Central memory CD8-positive, alpha-beta T cell (primary cell): ENCODE results near the gene RECQL5.

Source experiments
- ATAC-seq: fragments of 150-1000 bp; cut with Tn5 transposase; replicated peaks from 2 replicates; pipeline ENCODE4 v1.10.0; 2022; ENCODE audit warnings: mild to moderate bottlenecking, moderate FRiP score, moderate number of reproducible peaks; ENCODE audit not compliant: poor library complexity, severe bottlenecking; ENCODE audit errors: extremely low read depth
- DNase-seq, 2 donors: peaks; one replicate each; pipeline ENCODE4 v3.0.0; 2021; ENCODE audit warnings: low spot score in 2 of 2
- H3K27ac Mint-ChIP-seq: one replicate; pipeline ENCODE4 v1.8.0; 2022; ENCODE audit warnings: low read depth, mild to moderate bottlenecking, moderate library complexity, mixed read lengths
- H3K27me3 Mint-ChIP-seq: one replicate; pipeline ENCODE4 v1.8.0; 2022; ENCODE audit warnings: mixed read lengths
- H3K36me3 Mint-ChIP-seq: one replicate; pipeline ENCODE4 v1.8.0; 2022; ENCODE audit warnings: mild to moderate bottlenecking, moderate library complexity, mixed read lengths; ENCODE audit not compliant: insufficient read depth
- H3K4me1 Mint-ChIP-seq: one replicate; pipeline ENCODE4 v1.8.0; 2022; ENCODE audit warnings: mixed read lengths
- H3K4me3 Mint-ChIP-seq: one replicate; pipeline ENCODE4 v1.8.0; 2022; ENCODE audit warnings: mild to moderate bottlenecking, moderate library complexity, mixed read lengths
- H3K9me3 Mint-ChIP-seq: one replicate; pipeline ENCODE4 v1.8.0; 2022; ENCODE audit warnings: mixed read lengths

RECQL5 gene

GRCh38 chr17:75634376-75634740, 32.6 kb downstream of the RECQL5 start:
- peak overlapping the region; percentile 62 for H3K27ac Mint-ChIP-seq
- DNase-seq = no peak
- no peaks in the 10 kb centered on the region for H3K27me3 Mint-ChIP-seq
- no peaks in the 10 kb centered on the region for H3K36me3 Mint-ChIP-seq
- H3K9me3 Mint-ChIP-seq = no peaks in the 10 kb centered on the region
- peaks cover 6% of the 10 kb centered on the region for H3K4me1 Mint-ChIP-seq
- no peak overlapping the region for H3K4me3 Mint-ChIP-seq
- no peak for ATAC-seq

DNA sequence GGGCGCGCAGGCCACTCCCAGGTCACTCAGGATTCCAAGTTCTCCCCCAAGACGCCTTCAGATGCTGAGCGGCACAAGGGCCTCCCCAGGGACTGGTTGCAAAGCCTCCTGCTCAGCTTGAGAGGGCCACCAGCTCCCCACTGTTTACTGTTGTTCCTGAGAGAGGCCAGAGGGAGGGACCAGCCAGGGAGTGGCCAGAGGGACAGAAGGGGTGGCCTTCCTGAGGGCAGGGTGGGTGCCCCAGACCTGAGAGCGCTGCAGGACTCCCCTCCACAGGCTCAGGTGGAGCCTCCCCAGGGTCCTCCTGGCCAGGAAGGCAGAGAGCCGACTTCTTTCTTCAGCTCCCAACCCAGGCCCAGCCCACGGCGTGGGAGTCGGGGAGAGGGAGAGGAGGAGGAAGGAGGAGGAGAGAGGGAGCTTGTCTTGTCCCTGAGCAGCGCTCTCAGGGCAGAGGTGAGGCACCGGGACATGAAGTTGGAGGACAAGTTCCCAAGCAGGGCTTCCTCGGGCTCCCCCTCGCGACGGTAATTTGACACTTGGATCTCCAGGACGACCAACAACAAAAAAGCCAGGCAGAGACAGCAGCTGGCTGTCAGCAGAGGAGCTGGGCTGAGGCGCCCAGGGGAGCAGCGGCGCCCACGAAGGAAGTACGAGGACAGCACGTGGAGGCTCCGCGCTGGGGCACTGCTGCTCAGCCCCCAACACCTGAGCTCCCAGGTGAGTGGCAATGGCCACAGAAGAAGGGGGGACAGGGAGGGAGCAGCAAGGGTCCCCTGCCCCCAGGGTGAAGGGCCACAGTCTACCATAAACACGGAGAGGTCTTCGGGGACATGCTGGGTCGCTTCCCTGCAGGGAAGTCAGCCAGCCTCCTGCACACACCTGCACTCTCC, 33.2 kb downstream of the RECQL5 start:
- peak overlapping the region; percentile 62 for H3K27ac Mint-ChIP-seq

DNA sequence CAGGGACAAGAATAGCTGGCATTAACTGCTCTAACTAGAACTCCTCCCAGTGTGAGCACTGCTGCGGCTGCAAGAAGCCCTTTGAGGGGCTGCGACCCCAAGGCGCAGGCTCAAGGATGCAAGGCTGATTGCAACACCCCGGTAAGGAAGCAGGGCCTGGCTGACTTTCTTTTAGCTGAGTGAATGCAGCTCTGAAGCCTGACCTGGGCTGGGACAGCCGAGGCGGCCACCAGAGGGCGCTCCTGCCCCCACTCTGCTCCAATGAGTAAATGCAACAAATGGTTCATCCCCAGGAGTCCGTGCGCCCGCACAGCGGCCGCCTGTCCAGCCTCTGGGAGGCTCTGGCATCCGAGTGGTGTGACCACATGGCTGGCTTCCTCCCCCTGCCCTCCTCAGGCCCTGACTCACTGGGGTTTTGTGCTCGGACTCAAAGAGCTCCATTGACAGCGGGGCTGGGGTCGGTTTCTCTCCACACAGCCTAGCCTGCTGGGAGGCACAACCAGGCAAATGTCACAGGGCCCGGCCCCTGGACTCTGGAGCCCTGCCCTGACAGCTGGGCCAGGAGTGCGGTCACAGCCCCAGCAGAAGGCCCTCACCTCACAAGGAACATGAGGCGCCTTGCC, 34.0 kb downstream of the RECQL5 start, which contains the start of gene SMIM5:
TSS of gene SMIM5 (plus strand) at position 572 of the 623 bp plus-strand sequence. CDS start 6,768 bp downstream, outside the sequence.
- ATAC-seq (peak; percentile 82), DNase-seq (peak; percentile 64 to 78)
- Mint-ChIP-seq H3K27me3 (no peaks in the 10 kb centered on the region), H3K4me3 (no peak within 1 kb of the TSS), H3K9me3 (no peaks in the 10 kb centered on the region), H3K36me3 (no peaks in the 10 kb centered on the region), H3K4me1 (peaks cover 6% of the 10 kb centered on the region), H3K27ac (peak within 1 kb of the TSS; percentile 62)

More for the DNA sequence above, 33.2 kb downstream of the RECQL5 start:
- no peaks in the 10 kb centered on the region for H3K36me3 Mint-ChIP-seq
- no peaks in the 10 kb centered on the region for H3K27me3 Mint-ChIP-seq
- no peak overlapping the region for H3K4me3 Mint-ChIP-seq
- H3K4me1 Mint-ChIP-seq = peaks cover 6% of the 10 kb centered on the region
- H3K9me3 Mint-ChIP-seq = no peaks in the 10 kb centered on the region
- ATAC-seq (peak; percentile 59), DNase-seq (no peak)

DNA sequence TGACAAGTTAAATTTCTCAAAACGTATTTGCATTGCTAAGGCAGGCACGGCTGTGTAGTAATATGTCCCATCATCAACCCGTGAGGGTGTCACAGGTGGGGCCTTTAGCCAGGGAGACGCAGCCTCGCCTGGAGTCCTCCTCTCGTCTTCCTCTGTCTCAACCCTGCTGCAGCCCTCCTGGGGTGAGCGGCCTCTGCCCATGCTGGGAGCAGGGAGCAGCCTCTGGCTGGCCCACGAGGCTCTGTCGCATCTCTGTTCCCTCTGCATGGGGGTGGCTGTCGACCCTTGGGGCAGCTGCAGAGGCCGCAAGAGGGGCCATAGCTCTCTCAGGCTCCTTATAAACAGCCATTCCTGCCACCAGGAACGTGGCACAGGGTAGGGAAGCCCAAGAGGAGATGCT, 34.5 kb downstream of the RECQL5 start:
- DNase-seq = no peak

DNA sequence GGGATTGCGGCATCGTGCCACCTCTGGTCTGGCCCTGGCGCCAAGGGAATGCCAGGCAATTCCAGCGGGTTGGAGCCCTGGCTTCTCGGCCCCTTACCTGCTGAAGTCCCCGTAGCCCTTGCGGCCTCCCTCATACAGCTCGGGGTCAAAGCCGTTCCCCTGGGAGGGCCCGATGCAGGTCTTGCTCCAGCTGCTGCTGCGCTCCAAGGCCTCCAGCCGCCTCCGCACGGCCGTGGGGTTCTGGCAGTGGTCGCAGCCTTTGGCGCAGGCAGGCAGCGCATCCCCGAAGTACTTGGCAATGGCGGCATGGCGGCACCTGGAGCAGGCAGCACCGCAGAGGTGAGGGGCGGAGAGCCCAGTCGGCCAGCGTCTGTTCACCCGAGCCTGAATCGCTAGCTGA, 35.6 kb downstream of the RECQL5 start:
- Mint-ChIP-seq H3K9me3 (no peaks in the 10 kb centered on the region), H3K4me3 (no peak overlapping the region), H3K4me1 (peaks cover 6% of the 10 kb centered on the region), H3K27me3 (no peaks in the 10 kb centered on the region), H3K36me3 (no peaks in the 10 kb centered on the region), H3K27ac (no peak overlapping the region)
- ATAC-seq (no peak), DNase-seq (no peak)

More for the DNA sequence above, 34.5 kb downstream of the RECQL5 start:
- Mint-ChIP-seq H3K4me3 (no peak overlapping the region), H3K27me3 (no peaks in the 10 kb centered on the region), H3K4me1 (peaks cover 6% of the 10 kb centered on the region), H3K36me3 (no peaks in the 10 kb centered on the region), H3K9me3 (no peaks in the 10 kb centered on the region), H3K27ac (no peak overlapping the region)
- ATAC-seq = no peak

DNA sequence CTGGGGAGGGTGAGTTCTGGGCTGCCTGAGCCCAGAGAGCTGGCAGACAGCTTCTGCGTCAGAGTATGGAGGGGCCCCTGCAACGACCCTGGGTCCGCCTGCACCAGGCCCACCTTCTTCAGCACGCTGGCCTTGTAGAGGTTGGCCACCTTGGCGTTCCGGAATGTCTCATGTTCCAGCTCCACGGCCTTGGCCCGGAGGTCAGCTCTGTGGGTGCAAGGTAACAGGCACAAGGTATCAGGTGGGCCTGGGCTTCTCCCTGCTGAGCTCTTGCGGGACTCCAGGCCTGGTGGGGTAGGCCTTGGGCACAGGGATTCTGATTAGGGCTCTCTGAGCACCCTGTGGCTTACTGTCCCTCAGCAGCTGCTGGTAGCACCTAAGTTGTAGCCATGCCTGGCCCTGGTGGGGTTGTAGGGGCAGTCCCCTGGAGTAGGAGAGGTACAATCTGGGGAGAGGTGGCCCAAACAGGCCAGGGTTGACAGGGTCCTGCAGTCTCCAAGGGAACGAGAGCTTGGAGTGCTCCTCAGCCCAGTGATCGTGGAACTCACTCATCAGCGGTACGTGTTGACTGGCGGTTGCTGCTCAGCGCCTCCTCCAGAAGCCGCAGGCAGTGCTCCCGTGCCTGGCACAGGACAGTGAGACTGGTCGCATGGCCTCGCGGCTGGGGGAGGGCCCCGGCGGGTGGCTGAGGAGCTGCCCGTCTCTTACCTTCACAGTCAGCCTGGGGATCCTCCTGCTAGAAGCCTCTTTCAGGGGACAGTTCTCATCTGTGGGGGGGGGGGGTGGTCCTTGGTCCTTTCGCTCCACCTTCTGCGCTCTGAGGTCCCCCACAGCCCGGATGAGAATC, 36.7 kb downstream of the RECQL5 start:
- no peak for ATAC-seq
- no peak overlapping the region for H3K27ac Mint-ChIP-seq
- no peaks in the 10 kb centered on the region for H3K9me3 Mint-ChIP-seq
- DNase-seq = no peak
- H3K4me1 Mint-ChIP-seq = peaks cover 6% of the 10 kb centered on the region
- no peak overlapping the region for H3K4me3 Mint-ChIP-seq
- no peaks in the 10 kb centered on the region for H3K27me3 Mint-ChIP-seq
- H3K36me3 Mint-ChIP-seq = no peaks in the 10 kb centered on the region

DNA sequence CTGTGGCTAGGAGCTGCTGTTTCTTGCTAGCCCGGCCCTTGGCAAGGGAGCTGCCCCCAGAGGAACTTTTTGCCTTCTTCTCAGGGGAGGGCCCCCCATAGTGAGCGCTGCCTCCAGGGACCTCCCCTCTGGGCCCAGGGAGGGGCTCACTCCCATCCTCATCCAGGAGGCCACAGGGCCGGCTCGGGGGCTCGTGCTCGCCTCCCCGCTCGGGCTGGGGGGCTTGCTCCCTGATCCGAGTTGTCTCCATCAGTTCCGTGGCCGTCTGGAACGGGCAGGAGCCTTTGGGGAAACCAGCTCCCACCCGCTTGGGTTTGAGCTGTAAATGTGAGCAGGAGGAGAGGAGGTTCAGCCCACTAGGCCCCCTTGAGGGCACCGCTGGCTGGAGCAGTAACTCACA, 37.8 kb downstream of the RECQL5 start:
- peaks cover 6% of the 10 kb centered on the region for H3K4me1 Mint-ChIP-seq
- H3K27me3 Mint-ChIP-seq = no peaks in the 10 kb centered on the region
- H3K27ac Mint-ChIP-seq = no peak overlapping the region
- DNase-seq (no peak), ATAC-seq (no peak)
- peaks cover 2% of the 10 kb centered on the region for H3K36me3 Mint-ChIP-seq
- no peak overlapping the region for H3K4me3 Mint-ChIP-seq
- H3K9me3 Mint-ChIP-seq = no peaks in the 10 kb centered on the region

DNA sequence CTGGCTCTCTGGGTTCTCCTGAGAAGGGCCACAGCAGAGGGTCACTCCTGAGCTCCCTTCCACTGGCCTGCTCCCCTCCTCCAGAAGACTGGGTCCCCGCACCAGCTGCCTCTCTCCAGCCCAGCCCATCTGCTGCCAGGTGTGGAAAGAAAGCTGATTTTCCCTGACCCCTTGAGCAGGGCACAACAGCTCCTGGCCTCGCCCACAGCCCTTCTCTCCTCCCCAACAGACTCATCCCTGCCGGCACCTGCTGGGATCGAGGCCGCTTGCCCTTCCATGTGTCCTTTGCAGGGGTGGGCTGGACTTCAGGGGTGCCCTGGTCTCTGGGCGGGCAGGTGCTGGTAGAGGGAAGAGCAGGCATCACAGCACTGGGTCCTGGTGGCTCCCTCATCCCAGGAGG, 38.5 kb downstream of the RECQL5 start:
- Mint-ChIP-seq H3K4me1 (no peaks in the 10 kb centered on the region), H3K9me3 (no peaks in the 10 kb centered on the region), H3K27me3 (no peaks in the 10 kb centered on the region), H3K36me3 (peaks cover 2% of the 10 kb centered on the region), H3K27ac (no peak overlapping the region), H3K4me3 (no peak overlapping the region)
- ATAC-seq (no peak), DNase-seq (no peak)

DNA sequence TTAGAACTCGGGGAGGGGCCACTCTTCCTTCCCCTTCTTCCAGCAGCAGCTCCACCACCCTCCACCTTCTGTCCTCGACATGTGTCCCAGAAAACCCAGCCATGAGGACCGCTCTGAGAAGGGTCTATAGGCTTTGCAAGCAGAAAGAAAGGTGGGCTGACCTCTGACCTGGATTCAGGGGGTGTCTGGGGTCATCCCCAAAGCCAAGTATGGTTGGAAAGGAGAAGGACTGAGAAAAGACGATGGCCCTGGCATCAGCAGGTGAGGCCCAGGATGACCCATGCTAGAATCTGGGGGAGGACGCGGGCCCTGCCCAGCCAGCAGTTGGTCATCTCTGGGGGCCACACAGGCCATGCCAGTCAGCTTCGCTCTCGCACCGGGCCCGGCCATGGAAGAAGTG, 39.9 kb downstream of the RECQL5 start:
- Mint-ChIP-seq H3K4me3 (no peak overlapping the region), H3K4me1 (peaks cover 5% of the 10 kb centered on the region), H3K27ac (no peak overlapping the region), H3K36me3 (peaks cover 2% of the 10 kb centered on the region), H3K27me3 (no peaks in the 10 kb centered on the region), H3K9me3 (no peaks in the 10 kb centered on the region)
- DNase-seq (no peak), ATAC-seq (no peak)

GRCh38 chr17:75626496-75627038, 40.4 kb downstream of the RECQL5 start:
- Mint-ChIP-seq H3K9me3 (no peaks in the 10 kb centered on the region), H3K27me3 (no peaks in the 10 kb centered on the region), H3K4me3 (no peak overlapping the region), H3K27ac (no peak overlapping the region), H3K36me3 (peaks cover 2% of the 10 kb centered on the region), H3K4me1 (peaks cover 6% of the 10 kb centered on the region)
- ATAC-seq (no peak), DNase-seq (no peak)

DNA sequence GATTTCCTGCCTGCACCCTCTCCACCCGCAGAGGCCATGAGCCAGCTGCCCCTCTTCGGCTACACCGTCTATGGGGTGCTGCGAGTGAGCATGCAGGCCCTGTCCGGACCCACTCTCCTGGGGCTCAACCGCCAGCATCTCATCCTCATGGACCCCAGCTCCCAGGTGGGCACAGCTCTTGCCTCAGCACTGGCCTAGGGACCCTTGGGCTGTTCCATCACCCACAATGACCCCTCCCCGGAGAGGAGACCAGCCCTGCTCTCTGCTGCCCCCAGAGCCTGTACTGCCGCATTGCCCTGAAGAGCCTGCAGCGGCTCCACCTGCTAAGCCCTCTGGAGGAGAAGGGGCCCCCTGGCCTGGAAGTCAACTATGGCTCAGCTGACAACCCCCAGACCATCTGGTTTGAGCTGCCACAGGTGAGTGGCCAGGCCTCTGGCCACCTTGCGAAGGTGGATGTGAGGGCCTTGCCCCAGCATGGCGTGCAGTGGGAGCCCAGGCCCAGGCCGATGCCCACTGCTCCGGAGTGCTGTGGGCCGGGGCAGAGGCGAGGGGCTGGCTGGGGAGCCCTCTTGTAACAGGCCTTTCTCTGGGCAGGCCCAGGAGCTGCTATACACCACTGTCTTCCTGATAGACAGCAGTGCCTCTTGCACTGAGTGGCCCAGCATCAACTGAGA, 41.0 kb downstream of the RECQL5 start:
- Mint-ChIP-seq H3K27me3 (no peaks in the 10 kb centered on the region), H3K9me3 (no peaks in the 10 kb centered on the region), H3K36me3 (peaks cover 2% of the 10 kb centered on the region), H3K27ac (no peak overlapping the region), H3K4me1 (peaks cover 6% of the 10 kb centered on the region), H3K4me3 (no peak overlapping the region)
- DNase-seq (no peak), ATAC-seq (no peak)
